Brain microvascular endothelial cell (primary cell): ENCODE data around the gene ZCCHC24.

Experiments
- DNase-seq: peaks from one replicate; pipeline ENCODE4 v3.0.0-alpha.2; 2020
- H3K27ac ChIP-seq: fragments of 250-450 bp; sonication (Bioruptor Pico); 2 replicates; pipeline ENCODE4 v1.5.1; 2020; ENCODE audit warnings: mild to moderate bottlenecking, moderate library complexity
- H3K27me3 ChIP-seq: fragments of 250-450 bp; sonication (Bioruptor Pico); replicated peaks from 2 replicates; pipeline ENCODE4 v1.5.1; 2020; ENCODE audit warnings: mild to moderate bottlenecking
- H3K36me3 ChIP-seq: fragments of 250-450 bp; sonication (Bioruptor Pico); replicated peaks from 2 replicates; pipeline ENCODE4 v1.5.1; 2020; ENCODE audit warnings: mild to moderate bottlenecking
- H3K4me3 ChIP-seq: 2 replicates; pipeline ENCODE4 v1.5.1; 2011; ENCODE audit warnings: low read depth, mild to moderate bottlenecking, control low read depth, low read length, moderate library complexity
- CTCF ChIP-seq: IDR thresholded peaks from 2 replicates; pipeline ENCODE4 v1.5.1; 2011; ENCODE audit warnings: low read depth, mild to moderate bottlenecking, moderate library complexity, low read length, control low read depth, inconsistent platforms; ENCODE audit errors: missing control alignments
- in situ Hi-C: cut with HindIII; loops from 2 replicates; pipeline ENCODE4 v1.10.0; 2017; ENCODE audit warnings: low sequenced_read_pairs, low pct_ligation_motif_present

Gene ZCCHC24

DNA sequence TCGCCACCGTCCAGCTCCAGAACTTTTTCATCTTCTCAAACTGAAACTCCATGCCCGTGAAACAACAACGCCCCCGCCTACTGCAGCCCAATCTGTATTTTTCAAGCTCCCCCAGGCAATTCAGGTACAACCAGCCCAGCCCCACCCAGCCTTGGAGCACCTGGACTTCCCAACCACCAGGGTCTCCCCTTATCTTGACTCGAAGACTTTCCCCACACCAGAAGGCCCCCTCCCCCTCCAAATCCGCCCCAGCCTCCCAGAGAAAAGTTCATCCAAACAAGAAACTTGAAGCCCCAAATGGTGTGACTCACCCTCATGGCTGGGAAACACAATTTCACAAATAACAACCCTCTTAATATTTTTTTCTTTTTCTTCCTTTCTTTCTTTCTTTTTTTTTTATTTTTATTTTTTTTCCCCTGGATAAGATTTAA is 10.6 kb downstream of the ZCCHC24 start:
- peak; percentile 68 for DNase-seq
- H3K36me3 ChIP-seq: peaks cover 7% of the 10 kb centered on the region
- no peaks in the 10 kb centered on the region for H3K27me3 ChIP-seq
- H3K4me3 ChIP-seq: peak overlapping the region; percentile 26
- no peak for TF ChIP-seq CTCF
- H3K27ac ChIP-seq: peak overlapping the region; percentile 84
- in situ Hi-C loops: no loop called here

DNA sequence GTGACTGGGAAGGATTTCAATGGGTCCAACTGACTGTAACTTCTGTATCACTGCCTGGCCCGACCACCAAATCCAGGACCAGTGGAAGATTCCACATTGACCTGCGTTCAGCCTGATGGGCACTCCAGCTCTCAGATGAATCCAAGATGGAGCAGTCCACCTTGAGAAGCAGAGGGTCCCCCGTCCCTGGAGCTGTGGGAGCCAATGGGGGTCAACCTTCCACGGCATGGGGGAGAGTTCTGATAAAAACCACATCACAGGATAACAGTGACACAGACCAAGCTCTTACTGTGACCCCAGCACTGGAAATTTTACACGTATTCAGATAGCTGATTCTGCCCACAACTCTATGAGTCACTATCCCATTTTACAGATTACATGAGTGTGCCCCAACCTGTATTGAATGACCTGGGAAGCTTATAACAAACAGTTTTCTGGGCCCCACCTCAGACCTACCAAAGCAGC is 11.2 kb downstream of the ZCCHC24 start:
- H3K4me3 ChIP-seq: no peak overlapping the region
- peaks cover 11% of the 10 kb centered on the region for H3K36me3 ChIP-seq
- no peak for TF ChIP-seq CTCF
- H3K27ac ChIP-seq: peak overlapping the region; percentile 84
- in situ Hi-C loops: no loop called here
- no peaks in the 10 kb centered on the region for H3K27me3 ChIP-seq
- peak; percentile 38 for DNase-seq

DNA sequence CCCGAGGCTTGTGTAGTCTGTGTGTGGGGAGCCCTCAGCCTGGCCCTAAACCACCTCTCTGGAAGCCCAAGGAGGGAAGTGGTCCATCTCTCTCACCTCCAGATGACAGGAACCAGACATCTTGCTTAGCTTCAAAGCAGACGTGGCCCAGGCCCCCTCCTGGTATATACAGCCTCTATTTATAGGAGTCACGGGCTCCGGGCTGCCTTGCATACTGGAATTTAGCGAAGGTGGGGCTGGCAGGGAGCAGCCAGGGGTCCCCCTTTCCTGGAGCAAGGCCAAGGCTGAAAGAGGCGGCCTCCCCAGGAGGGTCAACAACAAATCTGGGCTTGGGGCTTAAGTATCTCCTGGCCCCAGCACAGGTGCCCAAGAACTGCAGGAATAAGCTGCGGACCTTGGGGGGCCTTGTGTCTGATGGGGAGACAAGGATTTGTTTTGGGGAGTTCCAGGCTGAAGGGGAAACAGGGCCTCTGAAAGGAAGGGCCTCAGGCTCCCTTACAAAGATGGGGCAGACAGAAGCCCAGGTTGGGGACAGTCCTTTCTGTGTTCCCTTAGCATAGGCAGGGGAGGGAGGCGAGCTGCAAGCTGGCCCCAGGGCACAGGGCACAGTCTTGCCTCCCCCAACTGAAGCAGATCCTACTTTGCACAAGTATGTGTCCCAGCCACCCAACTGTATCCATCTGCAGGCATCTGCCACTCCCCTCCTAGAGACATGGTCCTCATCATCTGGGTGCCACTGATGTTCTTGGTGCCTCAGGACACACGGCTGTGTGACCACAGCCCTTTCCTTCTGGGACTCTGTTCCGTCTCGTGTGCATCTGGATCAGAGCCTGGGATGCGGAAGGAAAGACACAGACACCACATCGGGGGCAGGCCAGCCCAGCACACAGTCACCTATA is 11.9 kb downstream of the ZCCHC24 start:
- peaks cover 14% of the 10 kb centered on the region for H3K36me3 ChIP-seq
- peak overlapping the region; percentile 84 for H3K27ac ChIP-seq
- TF ChIP-seq CTCF: no peak
- H3K27me3 ChIP-seq: no peaks in the 10 kb centered on the region
- H3K4me3 ChIP-seq: no peak overlapping the region
- in situ Hi-C loops: no loop called here
- DNase-seq: no peak

GRCh38 chr10:79431891-79432831 is 13.3 kb downstream of the ZCCHC24 start:
- Histone ChIP-seq H3K27me3 (no peaks in the 10 kb centered on the region), H3K27ac (no peak overlapping the region), H3K4me3 (no peak overlapping the region), H3K36me3 (peaks cover 11% of the 10 kb centered on the region)
- in situ Hi-C loops: no loop called here
- TF ChIP-seq CTCF: no peak
- no peak for DNase-seq

GRCh38 chr10:79431428-79431827 is 14.0 kb downstream of the ZCCHC24 start:
- in situ Hi-C loops: no loop called here
- H3K4me3 ChIP-seq: no peak overlapping the region
- no peak overlapping the region for H3K27ac ChIP-seq
- no peaks in the 10 kb centered on the region for H3K27me3 ChIP-seq
- no peak for DNase-seq
- H3K36me3 ChIP-seq: peaks cover 11% of the 10 kb centered on the region
- TF ChIP-seq CTCF: no peak
